Measurements from ENCODE around the gene ID1.

ID1 gene

DNA sequence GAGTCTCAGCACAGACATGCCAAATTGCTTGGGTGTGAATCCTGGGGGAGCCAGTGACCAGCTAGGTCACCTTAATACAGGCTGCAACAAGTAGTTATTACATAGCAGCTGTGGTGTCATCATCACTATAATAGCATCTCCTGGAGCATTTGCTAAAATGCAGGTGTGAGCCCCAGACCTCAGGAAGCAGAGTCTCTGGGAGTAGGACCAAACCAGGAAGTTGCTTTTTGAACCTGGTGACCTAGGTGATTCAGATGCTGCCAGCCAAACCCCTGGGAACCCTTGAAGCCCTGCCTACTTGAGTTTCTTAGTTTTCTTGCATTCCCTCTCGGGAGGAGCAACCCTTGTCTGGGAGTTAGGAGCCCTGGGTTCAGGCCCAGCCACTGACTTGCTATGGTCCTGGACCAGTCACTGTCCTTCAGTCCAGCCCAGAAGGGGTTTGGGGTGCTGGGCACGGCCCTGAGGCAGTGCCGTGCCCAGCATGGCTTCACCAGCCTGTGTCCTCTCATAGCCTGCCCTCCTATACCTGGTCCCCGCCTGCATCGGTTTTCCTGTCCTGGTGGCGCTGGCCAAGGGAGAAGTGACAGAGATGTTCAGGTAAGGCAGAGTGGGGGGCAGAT, 39.3 kb upstream of the ID1 start:
- no peak overlapping the region for H3K4me3 ChIP-seq (ENCODE audit: low read depth, low read length)
- TF ChIP-seq, protein P1, sequence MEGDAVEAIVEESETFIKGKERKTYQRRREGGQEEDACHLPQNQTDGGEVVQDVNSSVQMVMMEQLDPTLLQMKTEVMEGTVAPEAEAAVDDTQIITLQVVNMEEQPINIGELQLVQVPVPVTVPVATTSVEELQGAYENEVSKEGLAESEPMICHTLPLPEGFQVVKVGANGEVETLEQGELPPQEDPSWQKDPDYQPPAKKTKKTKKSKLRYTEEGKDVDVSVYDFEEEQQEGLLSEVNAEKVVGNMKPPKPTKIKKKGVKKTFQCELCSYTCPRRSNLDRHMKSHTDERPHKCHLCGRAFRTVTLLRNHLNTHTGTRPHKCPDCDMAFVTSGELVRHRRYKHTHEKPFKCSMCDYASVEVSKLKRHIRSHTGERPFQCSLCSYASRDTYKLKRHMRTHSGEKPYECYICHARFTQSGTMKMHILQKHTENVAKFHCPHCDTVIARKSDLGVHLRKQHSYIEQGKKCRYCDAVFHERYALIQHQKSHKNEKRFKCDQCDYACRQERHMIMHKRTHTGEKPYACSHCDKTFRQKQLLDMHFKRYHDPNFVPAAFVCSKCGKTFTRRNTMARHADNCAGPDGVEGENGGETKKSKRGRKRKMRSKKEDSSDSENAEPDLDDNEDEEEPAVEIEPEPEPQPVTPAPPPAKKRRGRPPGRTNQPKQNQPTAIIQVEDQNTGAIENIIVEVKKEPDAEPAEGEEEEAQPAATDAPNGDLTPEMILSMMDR (IDR thresholded peaks at IDR 0.05; ENCODE audit: borderline replicate concordance, insufficient read depth, low read depth, low read length), result no peak

DNA sequence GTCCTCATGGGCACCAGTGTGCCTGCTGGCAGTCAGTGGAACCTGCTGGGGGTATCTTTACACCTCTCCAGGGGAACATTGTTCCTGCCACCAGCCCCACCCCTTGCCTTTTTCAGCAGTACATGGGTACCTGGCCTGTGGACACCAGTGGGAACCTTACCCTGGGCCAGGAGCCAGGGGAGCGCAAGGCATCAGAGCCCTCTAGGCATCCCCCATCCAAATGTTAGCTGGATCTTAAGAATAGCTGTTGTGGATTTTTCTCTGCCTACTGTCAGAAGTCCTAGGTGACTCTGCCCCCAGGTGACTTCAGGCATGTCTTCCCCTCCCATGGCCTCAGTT, 38.8 kb upstream of the ID1 start:
- TF ChIP-seq, protein P1 (IDR thresholded peaks at IDR 0.05; ENCODE audit: borderline replicate concordance, insufficient read depth, low read depth, low read length), result no peak
- H3K4me3 ChIP-seq (ENCODE audit: low read depth, low read length), result no peak overlapping the region

DNA sequence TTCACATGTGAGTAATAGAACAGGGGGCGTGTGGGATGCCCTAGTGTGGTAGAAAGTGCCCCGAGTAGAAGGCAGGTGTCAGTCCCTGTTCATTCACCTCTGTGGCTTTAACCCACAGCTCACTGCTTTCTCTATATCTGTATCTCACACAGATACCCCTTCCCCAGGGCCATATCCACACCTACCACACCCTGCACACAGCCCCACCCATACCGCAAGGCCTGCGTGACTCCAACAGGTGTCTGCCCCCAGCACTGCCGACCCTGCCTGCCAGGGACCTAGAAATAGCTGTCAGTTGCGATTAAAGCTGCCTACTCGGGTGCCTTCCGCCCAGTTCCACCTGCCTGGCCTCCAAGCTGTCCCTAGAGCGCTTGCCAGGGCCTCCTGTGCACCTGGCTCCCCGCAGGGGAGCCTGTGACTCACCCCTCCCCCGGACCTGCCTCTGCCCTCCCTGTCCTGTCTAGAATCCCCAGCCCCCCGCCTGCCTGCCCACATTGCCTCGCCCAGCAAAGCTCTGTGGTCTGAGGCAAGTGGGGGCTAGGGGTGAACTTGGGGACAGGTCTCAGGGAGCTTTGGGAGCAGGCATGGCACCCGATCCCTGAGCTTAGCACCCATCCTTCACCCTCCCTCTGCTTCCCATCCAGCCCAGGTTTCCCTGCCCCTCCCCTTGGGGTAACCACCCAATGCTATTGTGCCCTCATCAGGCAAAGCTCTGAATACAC, 38.3 kb upstream of the ID1 start:
- H3K4me3 ChIP-seq (ENCODE audit: low read depth, low read length), result no peak overlapping the region
- TF ChIP-seq, protein P1 (IDR thresholded peaks at IDR 0.05; ENCODE audit: borderline replicate concordance, insufficient read depth, low read depth, low read length), result no peak

DNA sequence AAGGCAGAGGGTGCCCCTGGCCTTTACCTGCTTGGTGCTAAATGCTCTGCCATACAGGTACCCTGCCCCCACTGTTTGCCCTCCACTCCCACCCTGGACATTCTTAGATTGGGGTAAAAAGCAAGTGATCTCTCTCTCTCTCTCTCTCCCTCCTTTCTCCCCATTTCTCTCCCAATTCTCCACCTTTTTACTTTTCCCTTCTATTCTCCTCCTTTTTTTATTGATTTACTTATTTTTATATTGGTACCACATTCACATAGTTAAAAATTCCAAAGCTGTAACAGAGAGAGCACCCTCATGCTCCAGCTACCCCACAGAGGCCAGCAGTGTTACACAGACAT, 37.7 kb upstream of the ID1 start:
- no peak overlapping the region for H3K4me3 ChIP-seq (ENCODE audit: low read depth, low read length)
- TF ChIP-seq, protein P1 (IDR thresholded peaks at IDR 0.05; ENCODE audit: borderline replicate concordance, insufficient read depth, low read depth, low read length), result no peak

DNA sequence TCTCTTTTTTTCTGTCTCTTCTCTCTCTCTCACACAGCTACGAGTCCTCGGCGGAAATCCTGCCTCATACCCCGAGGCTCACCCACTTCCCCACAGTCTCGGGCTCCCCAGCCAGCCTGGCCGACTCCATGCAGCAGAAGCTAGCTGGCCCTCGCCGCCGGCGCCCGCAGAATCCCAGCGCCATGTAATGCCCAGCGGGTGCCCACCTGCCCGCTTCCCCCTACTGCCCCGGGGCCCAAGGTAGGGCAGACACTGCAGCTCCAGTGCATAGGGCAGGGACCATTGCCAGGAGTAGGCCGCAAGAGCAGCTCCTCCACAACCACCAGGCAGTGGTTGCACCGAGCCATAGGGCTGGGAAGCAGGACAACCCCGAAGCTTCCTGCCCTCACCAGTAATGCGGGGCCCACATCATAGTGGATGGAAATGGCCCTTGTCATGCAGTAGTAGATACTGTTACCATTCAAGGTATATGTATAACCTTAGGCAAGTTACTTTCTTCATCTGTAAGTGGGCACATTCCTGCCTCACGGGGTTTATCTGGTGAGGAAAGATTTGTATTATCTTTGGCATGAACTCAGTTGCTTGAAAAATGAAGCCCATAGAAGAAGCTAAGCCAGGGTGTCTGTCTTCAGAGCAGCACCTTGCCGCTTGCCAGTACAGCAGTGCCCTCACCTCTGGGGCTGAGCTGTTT, 36.9 kb upstream of the ID1 start:
- H3K4me3 ChIP-seq (ENCODE audit: low read depth, low read length), result no peak overlapping the region
- TF ChIP-seq, protein P1 (IDR thresholded peaks at IDR 0.05; ENCODE audit: borderline replicate concordance, insufficient read depth, low read depth, low read length), result no peak

DNA sequence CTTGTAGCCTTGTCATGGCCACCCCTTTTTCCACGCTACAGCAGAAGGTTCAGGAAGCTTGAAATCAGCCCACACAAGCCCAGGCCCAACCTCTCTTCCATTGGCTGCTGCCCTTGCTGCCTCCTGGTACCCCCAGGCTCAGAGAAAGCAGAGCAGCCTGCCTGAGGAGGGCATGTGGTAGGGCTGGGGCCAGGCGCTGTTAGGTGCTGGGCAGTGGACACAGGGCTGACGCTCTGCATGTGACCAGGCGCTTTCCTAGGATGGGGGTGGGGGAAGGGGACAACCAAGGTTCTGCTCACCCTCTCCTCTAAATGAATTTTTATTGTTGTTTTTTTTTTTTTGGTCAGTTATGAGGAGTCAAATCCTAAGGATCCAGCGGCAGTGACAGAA, 36.3 kb upstream of the ID1 start:
- H3K4me3 ChIP-seq (ENCODE audit: low read depth, low read length), result no peak overlapping the region
- TF ChIP-seq, protein P1 (IDR thresholded peaks at IDR 0.05; ENCODE audit: borderline replicate concordance, insufficient read depth, low read depth, low read length), result no peak

Measured in GM12875 (cell line).